Transverse colon (tissue), 4 donors: ENCODE measurements around the gene HAGHL. TPM values are rescaled to one million over a fixed set of nuclear protein-coding genes. Genes with fewer than 3 reads are reported as not detected.
A peak's percentile ranks its signal among the peaks of the same experiment; 100 is the strongest.

Experiments
- DNase-seq: peaks from one replicate; pipeline ENCODE4 v3.0.0-alpha.2; 2019
- H3K27ac ChIP-seq, 4 donors: fragments of 200-600 bp; sonication (generic); 2 replicates each; pipeline ENCODE4 v1.5.1; 2016 to 2018; ENCODE audit warnings: inconsistent platforms in 4 of 4
- H3K27me3 ChIP-seq: fragments of 200-600 bp; sonication (generic); 2 replicates; pipeline ENCODE4 v1.5.1; 2017; ENCODE audit warnings: inconsistent platforms
- H3K36me3 ChIP-seq, 4 donors: fragments of 200-600 bp; sonication (generic); 2 replicates each; pipeline ENCODE4 v1.5.1; 2017 to 2019; ENCODE audit warnings: inconsistent platforms in 4 of 4
- H3K4me1 ChIP-seq, 4 donors: fragments of 200-600 bp; sonication (generic); 2 replicates each; pipeline ENCODE4 v1.5.1; 2017 to 2020; ENCODE audit warnings: inconsistent platforms in 4 of 4
- H3K4me3 ChIP-seq, 4 donors: fragments of 200-600 bp; sonication (generic); 1 replicate in 1 of 4; 2 replicates in 3 of 4; pipeline versions ENCODE4 v1.5.1 to v1.6.1; 2017 to 2019; ENCODE audit warnings: inconsistent platforms in 4 of 4
- H3K9me3 ChIP-seq, 2 donors: fragments of 200-600 bp; sonication (generic); 2 replicates each; pipeline ENCODE4 v1.5.1; 2017 to 2019; ENCODE audit warnings: inconsistent platforms in 2 of 2
- CTCF ChIP-seq, 5 experiments: fragments of 200-600 bp in 3 of 5; fragments of 450-650 bp in 2 of 5; sonication (generic) in 3 of 5; IDR thresholded peaks; 1 replicate in 2 of 5; 2 replicates in 3 of 5; pipeline ENCODE4 v1.5.1; 2016 to 2017; ENCODE audit warnings: antibody characterized with exemption in 5 of 5, inconsistent platforms in 3 of 5, mild to moderate bottlenecking in 2 of 5, moderate library complexity in 1 of 5
- EP300 ChIP-seq: sonication (generic); formaldehyde crosslinking; IDR thresholded peaks from one replicate; pipeline ENCODE4 v1.6.1; 2017; ENCODE audit warnings: antibody characterized with exemption, low read depth
- POLR2A ChIP-seq: fragments of 450-650 bp; IDR thresholded peaks from one replicate; pipeline ENCODE4 v1.6.1; 2016; ENCODE audit warnings: antibody characterized with exemption, mild to moderate bottlenecking, moderate library complexity
- POLR2AphosphoS5 ChIP-seq, 3 donors: sonication (generic); formaldehyde crosslinking; IDR thresholded peaks; one replicate each; pipeline ENCODE4 v1.6.1; 2016; ENCODE audit warnings: antibody characterized with exemption in 3 of 3
- WGBS, 2 donors: methylation state at CpG; one replicate each; pipeline ENCODE4 v1.1.5; 2018; ENCODE audit warnings: low coverage in 1 of 2; 5-methylcytosine and 5-hydroxymethylcytosine counted together
- in situ Hi-C, 4 donors: fragments of 200-750 bp; cut with MboI; loops; one replicate each; pipeline versions ENCODE4 v1.15.0 to v1.15.1; 2017; ENCODE audit warnings: low sequenced_read_pairs in 3 of 4, low pct_ligation_motif_present in 1 of 4, low pct_unique_long_range_greater_than_20kb in 1 of 4
- intact Hi-C: fragments of 100-400 bp; cut with DNase I; formaldehyde crosslinking; loops from one replicate; pipeline ENCODE4 v1.15.1; 2023; ENCODE audit warnings: low total_unique reads
- total RNA-seq, 4 donors: library from RNA; depleted of rRNA; stranded (reverse); fragments of >200 nt; gene quantifications; one replicate each; pipeline ENCODE4 v1.1.0, GENCODE V29; 2016

HAGHL gene
- total RNA-seq, 4 donors from 2014 or later = 1.2 to 12.3 (median 5.5) TPM

- no peak overlapping the region for H3K4me3 ChIP-seq
- H3K9me3 ChIP-seq = no peaks in the 10 kb centered on the region
- no peak for DNase-seq
- H3K27ac ChIP-seq = no peak overlapping the region
- H3K27me3 ChIP-seq = peaks cover 14% of the 10 kb centered on the region
- TF ChIP-seq EP300 = no peak
- no peak for TF ChIP-seq CTCF (IDR thresholded peaks at IDR 0.05)
- TF ChIP-seq POLR2AphosphoS5 (IDR thresholded peaks at IDR 0.05) = no peak
- TF ChIP-seq POLR2A = no peak
- 93 to 94% methylated on average over 9 to 11 of the region's 12 CpGs for WGBS, 2 donors
- intact Hi-C loops (no loop called here), in situ Hi-C loops (no loop called here)
- peaks cover 12 to 17% (median 16%) of the 10 kb centered on the region in 4 donors for H3K4me1 ChIP-seq
- H3K36me3 ChIP-seq = peaks cover 0 to 14% (median 5%) of the 10 kb centered on the region in 4 donors
Observed at GRCh38 chr16:732332-732731, 5.4 kb downstream of the HAGHL start.

- 89% methylated on average over 7 of the region's 13 CpGs; no CpG with 5 or more reads in 1 of the 2 donors for WGBS, 2 donors
- peaks cover 0 to 14% (median 5%) of the 10 kb centered on the region in 4 donors for H3K36me3 ChIP-seq
Observed at GRCh38 chr16:732936-733335, 6.0 kb downstream of the HAGHL start.

DNA sequence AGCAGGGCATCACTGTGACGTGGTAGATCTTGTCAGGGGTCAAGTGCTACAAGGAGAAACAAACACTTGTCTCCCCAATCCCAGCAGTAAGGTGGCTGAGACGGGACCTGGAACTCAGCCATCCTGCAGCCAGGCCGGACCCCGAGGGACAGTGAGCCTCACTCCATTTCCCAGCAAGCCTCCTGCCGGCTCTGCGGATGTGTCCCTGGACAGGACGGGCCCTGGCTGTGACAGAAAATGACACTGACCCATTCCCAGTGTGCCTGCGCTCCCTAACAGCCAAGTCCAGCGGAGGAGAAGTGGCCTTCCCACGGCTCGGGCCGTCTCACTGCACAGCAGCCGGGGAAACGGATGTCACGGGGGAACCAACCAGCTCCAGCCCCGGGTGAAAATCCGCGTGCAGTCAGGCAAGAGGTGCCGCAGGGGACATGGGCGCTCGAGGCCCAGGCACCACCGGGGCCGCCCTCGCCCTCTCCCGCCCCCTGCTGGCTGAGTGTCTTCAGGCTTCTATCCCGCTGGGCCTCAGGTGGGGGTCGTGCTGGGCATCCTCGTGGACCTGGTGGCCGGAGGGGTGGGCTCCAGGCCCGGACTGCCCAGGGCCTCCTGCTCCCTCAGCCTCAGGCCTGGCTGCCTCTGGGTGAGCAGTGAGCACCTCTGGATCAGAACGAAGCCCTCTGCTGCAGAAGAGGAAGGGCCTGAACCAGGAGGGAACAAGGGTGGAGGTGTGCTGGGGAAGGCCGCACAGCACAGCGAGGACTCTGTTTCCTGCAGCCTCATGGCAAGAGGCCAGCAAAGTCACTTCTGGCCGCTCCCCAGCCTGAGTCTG is 6.7 kb downstream of the HAGHL start:
- Histone ChIP-seq H3K27ac (no peak overlapping the region), H3K9me3 (no peaks in the 10 kb centered on the region), H3K4me3 (no peak overlapping the region), H3K4me1 (peaks cover 2 to 8% (median 3%) of the 10 kb centered on the region in 4 donors), H3K36me3 (peaks cover 0 to 14% (median 5%) of the 10 kb centered on the region in 4 donors), H3K27me3 (peaks cover under 1% of the 10 kb centered on the region)
- TF ChIP-seq CTCF (IDR thresholded peaks at IDR 0.05) (peak in 2 of 5 experiments; percentile 27 to 36), POLR2AphosphoS5 (IDR thresholded peaks at IDR 0.05) (no peak), EP300 (no peak)
- in situ Hi-C loops = no loop called here
- WGBS, 2 donors = 82% methylated on average over 14 of the region's 34 CpGs; no CpG with 5 or more reads in 1 of the 2 donors
- DNase-seq = no peak
- intact Hi-C loops = no loop called here

More at GRCh38 chr16:732936-733335, 6.0 kb downstream of the HAGHL start:
- TF ChIP-seq POLR2AphosphoS5 (IDR thresholded peaks at IDR 0.05) (no peak), POLR2A (no peak)
- Histone ChIP-seq H3K27me3 (peaks cover 8% of the 10 kb centered on the region), H3K9me3 (no peaks in the 10 kb centered on the region), H3K27ac (no peak overlapping the region), H3K4me3 (no peak overlapping the region), H3K4me1 (peaks cover 6 to 15% (median 10%) of the 10 kb centered on the region in 4 donors)
- intact Hi-C loops (no loop called here), in situ Hi-C loops (no loop called here)
- no peak for DNase-seq

DNA sequence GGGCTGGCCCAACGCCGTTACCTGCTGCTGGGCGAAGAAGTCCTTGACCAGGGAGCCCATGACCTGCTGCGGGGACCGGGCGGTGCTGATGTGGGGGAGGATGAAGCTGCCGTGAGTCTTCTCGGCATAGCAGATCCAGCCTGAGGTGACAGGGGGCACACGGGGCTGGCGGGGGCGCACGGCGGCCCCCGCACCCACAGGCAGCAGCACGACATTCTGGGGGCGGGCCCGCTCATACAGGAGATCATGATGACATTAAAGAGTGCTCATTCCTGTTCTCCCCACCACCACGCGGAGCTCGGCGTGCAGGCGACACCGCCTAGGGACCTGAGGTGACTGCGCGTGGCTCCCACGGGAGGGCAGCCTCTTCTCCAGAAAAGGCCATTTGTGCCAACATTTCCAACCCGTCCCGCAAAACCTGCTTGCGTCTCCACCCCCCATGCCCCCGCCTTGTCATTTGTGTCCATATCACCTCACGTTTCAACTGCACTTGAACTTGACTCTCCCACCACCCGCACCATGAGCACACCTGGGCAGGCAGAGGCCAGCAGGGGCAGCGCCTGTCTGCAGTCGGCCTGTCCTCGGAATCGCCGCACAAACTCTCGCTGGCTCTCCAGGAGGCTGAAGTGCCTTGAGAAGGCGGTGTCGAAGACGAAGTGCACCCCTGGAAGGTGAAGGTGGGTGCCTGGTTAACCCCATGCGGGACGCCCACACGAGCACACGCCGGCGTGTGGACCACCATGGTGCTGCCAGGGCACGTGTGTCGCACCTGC is 7.5 kb downstream of the HAGHL start:
- Histone ChIP-seq H3K9me3 (no peaks in the 10 kb centered on the region), H3K27ac (no peak overlapping the region), H3K4me3 (no peak overlapping the region), H3K36me3 (peaks cover 0 to 14% (median 5%) of the 10 kb centered on the region in 4 donors), H3K4me1 (peaks cover 0 to 4% (median under 1%) of the 10 kb centered on the region in 4 donors), H3K27me3 (no peaks in the 10 kb centered on the region)
- intact Hi-C loops = no loop called here
- WGBS, 2 donors = 82 to 91% methylated on average over 6 to 49 of the region's 49 CpGs
- no peak for TF ChIP-seq POLR2A
- no peak for TF ChIP-seq CTCF (IDR thresholded peaks at IDR 0.05)
- TF ChIP-seq POLR2AphosphoS5 (IDR thresholded peaks at IDR 0.05) = no peak
- no peak for TF ChIP-seq EP300
- no peak for DNase-seq
- in situ Hi-C loops = no loop called here
